ENCODE measurements around the gene MSH6. TPM values are rescaled to one million over a fixed set of nuclear protein-coding genes. Genes with fewer than 3 reads are reported as not detected.

Gene MSH6
- polyA plus RNA-seq, 1 donor from 2014 or later: 60.3 TPM

DNA sequence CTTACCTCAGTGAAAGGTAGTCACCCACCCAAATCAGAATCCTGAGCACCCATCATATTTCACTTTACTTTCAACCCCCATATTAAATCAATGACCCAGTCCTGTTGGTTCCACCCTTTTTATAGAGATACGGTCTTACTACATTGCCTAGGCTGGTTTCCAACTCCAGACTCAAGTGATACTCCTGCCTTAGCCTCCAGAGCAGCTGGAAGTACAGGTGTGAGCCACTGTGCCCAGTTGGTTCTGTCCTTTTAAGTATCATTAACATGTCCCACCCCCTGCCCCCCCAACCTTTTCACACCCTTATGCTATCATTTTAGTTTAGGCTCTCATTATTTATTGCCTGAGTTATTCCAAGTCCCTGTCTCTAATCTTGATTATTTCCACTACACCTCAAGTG lies 28.7 kb downstream of the MSH6 start:
- peaks cover 9% of the 10 kb centered on the region for H3K36me3 ChIP-seq (ENCODE audit: insufficient read depth, low read length)
- H3K4me3 ChIP-seq (ENCODE audit: low read length): no peak overlapping the region

DNA sequence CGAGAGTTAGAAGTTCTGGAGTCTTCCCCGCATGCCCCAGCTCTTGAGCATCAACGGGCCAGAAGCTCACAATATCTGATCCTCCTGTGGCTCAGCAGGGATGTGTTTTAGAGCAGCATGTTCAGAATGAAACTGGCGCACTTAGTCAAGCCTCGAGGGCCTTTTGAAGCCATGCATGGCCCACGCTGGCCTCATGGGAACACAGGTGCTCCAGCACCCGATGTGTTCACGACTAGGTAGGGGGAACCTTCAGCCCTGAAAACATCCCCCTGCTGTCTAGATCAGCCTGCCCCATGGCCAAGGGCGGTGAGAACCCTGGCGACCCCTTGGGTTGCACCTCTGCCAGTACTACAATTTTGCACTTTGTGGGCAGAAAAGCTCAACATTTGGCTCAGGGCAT lies 32.8 kb downstream of the MSH6 start:
- Histone ChIP-seq H3K27me3 (ENCODE audit: insufficient read depth, low read depth, low read length) (no peaks in the 10 kb centered on the region), H2AFZ (ENCODE audit: low read depth, low read length) (no peak overlapping the region), H3K79me2 (replicated peaks; ENCODE audit: insufficient read depth, low read length) (no peaks in the 10 kb centered on the region), H4K20me1 (ENCODE audit: insufficient read depth) (no peaks in the 10 kb centered on the region), H3K4me2 (ENCODE audit: low read length) (no peak overlapping the region), H3K27ac (ENCODE audit: low read length) (no peak overlapping the region), H3K9me3 (ENCODE audit: low read length) (no peaks in the 10 kb centered on the region), H3K4me3 (ENCODE audit: low read length) (no peak overlapping the region), H3K9me2 (ENCODE audit: insufficient read depth, low read length) (no peaks in the 10 kb centered on the region), H3F3A (ENCODE audit: insufficient read depth, low read length, poor library complexity, severe bottlenecking) (no peaks in the 10 kb centered on the region), H3K9ac (ENCODE audit: low read length) (no peak overlapping the region), H3K36me3 (ENCODE audit: insufficient read depth, low read length) (peaks cover 10% of the 10 kb centered on the region)
- no peak for TF ChIP-seq TAF1 (IDR thresholded peaks at IDR 0.05; ENCODE audit: low read depth)

More for the DNA sequence above, 28.7 kb downstream of the MSH6 start:
- no peak overlapping the region for H3K27ac ChIP-seq (ENCODE audit: low read length)
- TF ChIP-seq POLR2AphosphoS5 (IDR thresholded peaks at IDR 0.05): no peak
- TF ChIP-seq SMC3 (conservative IDR thresholded peaks at IDR 0.05; ENCODE audit: poor library complexity): no peak
- TF ChIP-seq, protein P1, sequence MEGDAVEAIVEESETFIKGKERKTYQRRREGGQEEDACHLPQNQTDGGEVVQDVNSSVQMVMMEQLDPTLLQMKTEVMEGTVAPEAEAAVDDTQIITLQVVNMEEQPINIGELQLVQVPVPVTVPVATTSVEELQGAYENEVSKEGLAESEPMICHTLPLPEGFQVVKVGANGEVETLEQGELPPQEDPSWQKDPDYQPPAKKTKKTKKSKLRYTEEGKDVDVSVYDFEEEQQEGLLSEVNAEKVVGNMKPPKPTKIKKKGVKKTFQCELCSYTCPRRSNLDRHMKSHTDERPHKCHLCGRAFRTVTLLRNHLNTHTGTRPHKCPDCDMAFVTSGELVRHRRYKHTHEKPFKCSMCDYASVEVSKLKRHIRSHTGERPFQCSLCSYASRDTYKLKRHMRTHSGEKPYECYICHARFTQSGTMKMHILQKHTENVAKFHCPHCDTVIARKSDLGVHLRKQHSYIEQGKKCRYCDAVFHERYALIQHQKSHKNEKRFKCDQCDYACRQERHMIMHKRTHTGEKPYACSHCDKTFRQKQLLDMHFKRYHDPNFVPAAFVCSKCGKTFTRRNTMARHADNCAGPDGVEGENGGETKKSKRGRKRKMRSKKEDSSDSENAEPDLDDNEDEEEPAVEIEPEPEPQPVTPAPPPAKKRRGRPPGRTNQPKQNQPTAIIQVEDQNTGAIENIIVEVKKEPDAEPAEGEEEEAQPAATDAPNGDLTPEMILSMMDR (IDR thresholded peaks at IDR 0.05; ENCODE audit: poor library complexity, severe bottlenecking): no peak
- TF ChIP-seq, protein P2, sequence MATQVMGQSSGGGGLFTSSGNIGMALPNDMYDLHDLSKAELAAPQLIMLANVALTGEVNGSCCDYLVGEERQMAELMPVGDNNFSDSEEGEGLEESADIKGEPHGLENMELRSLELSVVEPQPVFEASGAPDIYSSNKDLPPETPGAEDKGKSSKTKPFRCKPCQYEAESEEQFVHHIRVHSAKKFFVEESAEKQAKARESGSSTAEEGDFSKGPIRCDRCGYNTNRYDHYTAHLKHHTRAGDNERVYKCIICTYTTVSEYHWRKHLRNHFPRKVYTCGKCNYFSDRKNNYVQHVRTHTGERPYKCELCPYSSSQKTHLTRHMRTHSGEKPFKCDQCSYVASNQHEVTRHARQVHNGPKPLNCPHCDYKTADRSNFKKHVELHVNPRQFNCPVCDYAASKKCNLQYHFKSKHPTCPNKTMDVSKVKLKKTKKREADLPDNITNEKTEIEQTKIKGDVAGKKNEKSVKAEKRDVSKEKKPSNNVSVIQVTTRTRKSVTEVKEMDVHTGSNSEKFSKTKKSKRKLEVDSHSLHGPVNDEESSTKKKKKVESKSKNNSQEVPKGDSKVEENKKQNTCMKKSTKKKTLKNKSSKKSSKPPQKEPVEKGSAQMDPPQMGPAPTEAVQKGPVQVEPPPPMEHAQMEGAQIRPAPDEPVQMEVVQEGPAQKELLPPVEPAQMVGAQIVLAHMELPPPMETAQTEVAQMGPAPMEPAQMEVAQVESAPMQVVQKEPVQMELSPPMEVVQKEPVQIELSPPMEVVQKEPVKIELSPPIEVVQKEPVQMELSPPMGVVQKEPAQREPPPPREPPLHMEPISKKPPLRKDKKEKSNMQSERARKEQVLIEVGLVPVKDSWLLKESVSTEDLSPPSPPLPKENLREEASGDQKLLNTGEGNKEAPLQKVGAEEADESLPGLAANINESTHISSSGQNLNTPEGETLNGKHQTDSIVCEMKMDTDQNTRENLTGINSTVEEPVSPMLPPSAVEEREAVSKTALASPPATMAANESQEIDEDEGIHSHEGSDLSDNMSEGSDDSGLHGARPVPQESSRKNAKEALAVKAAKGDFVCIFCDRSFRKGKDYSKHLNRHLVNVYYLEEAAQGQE (IDR thresholded peaks at IDR 0.05; ENCODE audit: borderline replicate concordance): no peak
- TF ChIP-seq MXI1 (conservative IDR thresholded peaks at IDR 0.05; ENCODE audit: poor library complexity, severe bottlenecking): no peak
- TF ChIP-seq RAD21 (conservative IDR thresholded peaks at IDR 0.05): no peak
- TF ChIP-seq EZH2 (IDR thresholded peaks at IDR 0.05; ENCODE audit: borderline replicate concordance, insufficient read depth, low read length, poor library complexity, severe bottlenecking): no peak
- no peak for TF ChIP-seq EP300 (conservative IDR thresholded peaks at IDR 0.05; ENCODE audit: poor library complexity, severe bottlenecking)
- no peak for TF ChIP-seq TAF1 (IDR thresholded peaks at IDR 0.05; ENCODE audit: low read depth)
- no peaks in the 10 kb centered on the region for H3K27me3 ChIP-seq (ENCODE audit: insufficient read depth, low read depth, low read length)
- no peaks in the 10 kb centered on the region for H4K20me1 ChIP-seq (ENCODE audit: insufficient read depth)
- no peak overlapping the region for H3K4me2 ChIP-seq (ENCODE audit: low read length)
- no peak overlapping the region for H3K9ac ChIP-seq (ENCODE audit: low read length)
- no peak overlapping the region for H2AFZ ChIP-seq (ENCODE audit: low read depth, low read length)
- no peaks in the 10 kb centered on the region for H3F3A ChIP-seq (ENCODE audit: insufficient read depth, low read length, poor library complexity, severe bottlenecking)
- H3K79me2 ChIP-seq (replicated peaks; ENCODE audit: insufficient read depth, low read length): no peaks in the 10 kb centered on the region
- no peaks in the 10 kb centered on the region for H3K9me3 ChIP-seq (ENCODE audit: low read length)
- no peaks in the 10 kb centered on the region for H3K9me2 ChIP-seq (ENCODE audit: insufficient read depth, low read length)

DNA sequence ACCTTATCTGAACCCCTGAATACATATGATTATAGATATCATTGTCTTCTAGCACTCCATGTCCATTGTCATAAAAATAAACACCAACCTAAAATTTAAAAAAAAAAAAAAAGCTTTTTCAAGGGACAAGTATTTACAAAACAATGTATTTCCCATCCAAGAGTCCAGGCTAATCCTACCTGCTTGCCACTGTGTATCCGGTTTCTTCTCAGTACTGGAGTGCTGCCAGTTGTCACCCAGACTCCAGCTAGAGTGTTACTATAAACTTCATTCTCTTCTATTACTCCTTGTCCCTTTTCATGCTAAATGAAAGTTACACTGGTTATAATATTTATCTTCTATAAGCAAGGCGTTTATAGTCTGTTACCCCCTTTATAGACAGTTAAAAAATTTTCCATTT lies 35.8 kb downstream of the MSH6 start:
- H3K79me2 ChIP-seq (replicated peaks; ENCODE audit: insufficient read depth, low read length): no peaks in the 10 kb centered on the region
- H3F3A ChIP-seq (ENCODE audit: insufficient read depth, low read length, poor library complexity, severe bottlenecking): no peaks in the 10 kb centered on the region
- H3K4me2 ChIP-seq (ENCODE audit: low read length): no peak overlapping the region
- H4K20me1 ChIP-seq (ENCODE audit: insufficient read depth): no peaks in the 10 kb centered on the region
- no peak overlapping the region for H3K4me3 ChIP-seq (ENCODE audit: low read length)
- no peaks in the 10 kb centered on the region for H3K9me2 ChIP-seq (ENCODE audit: insufficient read depth, low read length)
- no peak overlapping the region for H3K27ac ChIP-seq (ENCODE audit: low read length)
- no peak overlapping the region for H3K9ac ChIP-seq (ENCODE audit: low read length)
- peaks cover 10% of the 10 kb centered on the region for H3K36me3 ChIP-seq (ENCODE audit: insufficient read depth, low read length)
- no peaks in the 10 kb centered on the region for H3K9me3 ChIP-seq (ENCODE audit: low read length)
- TF ChIP-seq SMC3 (conservative IDR thresholded peaks at IDR 0.05; ENCODE audit: poor library complexity): no peak
- no peak for TF ChIP-seq RAD21 (conservative IDR thresholded peaks at IDR 0.05)
- TF ChIP-seq, protein P2 (IDR thresholded peaks at IDR 0.05; ENCODE audit: borderline replicate concordance): no peak
- TF ChIP-seq, protein P1 (IDR thresholded peaks at IDR 0.05; ENCODE audit: poor library complexity, severe bottlenecking): no peak
- TF ChIP-seq EZH2 (IDR thresholded peaks at IDR 0.05; ENCODE audit: borderline replicate concordance, insufficient read depth, low read length, poor library complexity, severe bottlenecking): no peak
- no peak for TF ChIP-seq TAF1 (IDR thresholded peaks at IDR 0.05; ENCODE audit: low read depth)
- TF ChIP-seq POLR2AphosphoS5 (IDR thresholded peaks at IDR 0.05): no peak
- no peak for TF ChIP-seq EP300 (conservative IDR thresholded peaks at IDR 0.05; ENCODE audit: poor library complexity, severe bottlenecking)
- TF ChIP-seq MXI1 (conservative IDR thresholded peaks at IDR 0.05; ENCODE audit: poor library complexity, severe bottlenecking): no peak
- H3K27me3 ChIP-seq (ENCODE audit: insufficient read depth, low read depth, low read length): no peaks in the 10 kb centered on the region
- H2AFZ ChIP-seq (ENCODE audit: low read depth, low read length): no peak overlapping the region

All from neural cell (in vitro differentiated cells).